Muscle layer of duodenum (tissue), 2 donors: Measurements from ENCODE around the gene ARMC12.

Experiments used
- H3K27ac ChIP-seq: one replicate; pipeline ENCODE4 v1.7.0; 2013; ENCODE audit warnings: mild to moderate bottlenecking, low read length
- H3K27me3 ChIP-seq: one replicate; pipeline ENCODE4 v1.7.0; 2013; ENCODE audit warnings: low read depth, mild to moderate bottlenecking, control low read depth, low read length
- H3K36me3 ChIP-seq, 2 donors: one replicate each; pipeline ENCODE4 v1.7.0; 2013; ENCODE audit warnings: low read length in 2 of 2, control low read depth in 1 of 2, mild to moderate bottlenecking in 1 of 2; ENCODE audit not compliant: insufficient read depth in 2 of 2, control insufficient read depth in 1 of 2
- H3K4me1 ChIP-seq, 2 donors: one replicate each; pipeline ENCODE4 v1.7.0; 2013; ENCODE audit warnings: low read length in 2 of 2, mild to moderate bottlenecking in 2 of 2, control low read depth in 1 of 2, moderate library complexity in 1 of 2; ENCODE audit not compliant: insufficient read depth in 2 of 2, control insufficient read depth in 1 of 2
- H3K4me3 ChIP-seq, 2 donors: one replicate each; pipeline ENCODE4 v1.7.0; 2013; ENCODE audit warnings: low read length in 2 of 2, low read depth in 1 of 2, mild to moderate bottlenecking in 1 of 2
- H3K9me3 ChIP-seq, 2 donors: one replicate each; pipeline ENCODE4 v1.7.0; 2013; ENCODE audit warnings: low read length in 2 of 2, control low read depth in 1 of 2, mild to moderate bottlenecking in 1 of 2; ENCODE audit not compliant: control insufficient read depth in 1 of 2
- donor health status: healthy.

Gene ARMC12

DNA sequence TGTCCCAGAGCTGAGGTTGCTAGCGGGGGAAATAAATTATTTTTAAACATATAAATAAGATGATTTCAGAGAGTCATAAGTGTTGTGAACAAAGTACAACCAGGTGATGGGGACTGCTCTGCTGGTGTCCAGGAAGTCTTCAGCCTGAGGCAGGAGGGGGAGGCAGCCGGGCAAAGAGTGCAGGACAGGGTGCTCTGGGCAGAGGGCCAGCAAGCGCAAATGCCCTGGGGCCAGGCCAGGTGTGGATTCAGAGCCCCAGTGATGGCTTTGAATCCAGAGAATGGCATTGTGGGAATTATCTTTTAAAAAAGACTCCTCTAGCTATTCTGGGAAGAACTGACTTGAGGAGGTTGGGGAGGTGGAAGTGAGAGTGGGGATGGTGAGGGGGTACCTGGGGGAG is 45.6 kb downstream of the ARMC12 start:
- Histone ChIP-seq H3K27me3 (peaks cover 14% of the 10 kb centered on the region), H3K36me3 (no peaks in the 10 kb centered on the region), H3K4me1 (no peaks in the 10 kb centered on the region), H3K9me3 (no peaks in the 10 kb centered on the region), H3K4me3 (no peak overlapping the region), H3K27ac (no peak overlapping the region)

DNA sequence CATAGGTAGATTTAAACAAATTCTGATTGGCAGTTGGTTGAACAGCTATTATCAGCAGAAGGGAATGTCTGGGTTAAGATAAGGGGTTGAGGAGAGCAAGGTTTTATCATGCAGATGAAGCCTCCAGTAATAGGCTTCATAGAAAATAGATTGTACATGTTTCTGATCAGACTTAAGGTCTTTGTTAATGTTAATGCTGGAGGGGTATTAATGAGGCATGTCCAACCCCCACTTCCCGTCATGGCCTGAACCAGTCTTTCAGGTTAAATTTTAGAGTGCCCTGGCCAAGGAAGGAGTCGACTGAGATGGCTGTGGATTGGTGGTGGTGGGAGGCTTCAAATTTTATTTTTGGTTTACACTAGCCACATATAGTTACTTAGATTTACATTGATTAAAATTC is 47.4 kb downstream of the ARMC12 start:
- no peaks in the 10 kb centered on the region for H3K36me3 ChIP-seq
- no peak overlapping the region for H3K27ac ChIP-seq
- H3K27me3 ChIP-seq, result peaks cover 26% of the 10 kb centered on the region
- no peaks in the 10 kb centered on the region for H3K9me3 ChIP-seq
- H3K4me3 ChIP-seq, result no peak overlapping the region
- H3K4me1 ChIP-seq, result no peaks in the 10 kb centered on the region

DNA sequence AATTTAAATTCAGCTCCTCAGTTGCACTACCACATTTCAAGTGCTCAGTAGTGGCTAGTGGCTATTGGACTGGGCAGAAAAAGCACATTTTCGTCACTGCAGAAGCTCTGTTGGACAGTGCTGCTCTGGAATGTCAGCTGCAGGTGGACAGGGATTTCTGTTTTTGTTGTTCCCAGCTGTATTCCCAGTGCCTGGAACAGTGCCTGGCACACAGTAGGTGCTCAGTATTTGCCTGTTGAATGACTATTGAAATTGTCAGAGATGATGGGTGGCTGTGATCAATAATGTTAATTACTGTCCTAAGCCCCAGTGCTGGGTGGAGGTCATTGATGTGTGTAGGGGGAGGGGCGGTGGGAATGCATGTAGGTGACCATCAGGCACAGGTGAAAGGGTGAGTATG is 49.4 kb downstream of the ARMC12 start:
- H3K27ac ChIP-seq, result no peak overlapping the region
- no peaks in the 10 kb centered on the region for H3K36me3 ChIP-seq
- no peak overlapping the region for H3K4me3 ChIP-seq
- peaks cover 22% of the 10 kb centered on the region for H3K27me3 ChIP-seq
- no peaks in the 10 kb centered on the region for H3K4me1 ChIP-seq
- no peaks in the 10 kb centered on the region for H3K9me3 ChIP-seq

DNA sequence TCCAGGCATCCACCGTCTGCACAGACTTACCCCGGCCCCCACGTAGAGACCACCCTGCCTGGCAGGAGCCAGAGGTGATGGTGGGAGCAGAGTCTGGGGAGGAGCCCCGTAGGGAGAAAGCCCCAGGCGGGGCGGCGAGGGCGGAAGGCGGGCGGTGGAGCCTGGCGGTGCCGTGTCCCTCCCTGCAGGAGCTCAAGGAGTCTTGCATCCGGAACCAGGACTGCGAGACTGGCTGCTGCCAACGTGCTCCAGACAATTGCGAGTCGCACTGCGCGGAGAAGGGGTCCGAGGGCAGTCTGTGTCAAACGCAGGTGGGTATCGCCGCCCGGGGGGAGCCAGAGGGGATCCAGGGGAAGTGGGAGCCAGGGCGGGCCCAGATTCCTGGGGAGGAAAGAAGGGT is 50.0 kb downstream of the ARMC12 start:
- no peaks in the 10 kb centered on the region for H3K36me3 ChIP-seq
- H3K4me3 ChIP-seq, result no peak overlapping the region
- H3K4me1 ChIP-seq, result no peaks in the 10 kb centered on the region
- H3K9me3 ChIP-seq, result no peaks in the 10 kb centered on the region
- no peak overlapping the region for H3K27ac ChIP-seq
- peaks cover 22% of the 10 kb centered on the region for H3K27me3 ChIP-seq

DNA sequence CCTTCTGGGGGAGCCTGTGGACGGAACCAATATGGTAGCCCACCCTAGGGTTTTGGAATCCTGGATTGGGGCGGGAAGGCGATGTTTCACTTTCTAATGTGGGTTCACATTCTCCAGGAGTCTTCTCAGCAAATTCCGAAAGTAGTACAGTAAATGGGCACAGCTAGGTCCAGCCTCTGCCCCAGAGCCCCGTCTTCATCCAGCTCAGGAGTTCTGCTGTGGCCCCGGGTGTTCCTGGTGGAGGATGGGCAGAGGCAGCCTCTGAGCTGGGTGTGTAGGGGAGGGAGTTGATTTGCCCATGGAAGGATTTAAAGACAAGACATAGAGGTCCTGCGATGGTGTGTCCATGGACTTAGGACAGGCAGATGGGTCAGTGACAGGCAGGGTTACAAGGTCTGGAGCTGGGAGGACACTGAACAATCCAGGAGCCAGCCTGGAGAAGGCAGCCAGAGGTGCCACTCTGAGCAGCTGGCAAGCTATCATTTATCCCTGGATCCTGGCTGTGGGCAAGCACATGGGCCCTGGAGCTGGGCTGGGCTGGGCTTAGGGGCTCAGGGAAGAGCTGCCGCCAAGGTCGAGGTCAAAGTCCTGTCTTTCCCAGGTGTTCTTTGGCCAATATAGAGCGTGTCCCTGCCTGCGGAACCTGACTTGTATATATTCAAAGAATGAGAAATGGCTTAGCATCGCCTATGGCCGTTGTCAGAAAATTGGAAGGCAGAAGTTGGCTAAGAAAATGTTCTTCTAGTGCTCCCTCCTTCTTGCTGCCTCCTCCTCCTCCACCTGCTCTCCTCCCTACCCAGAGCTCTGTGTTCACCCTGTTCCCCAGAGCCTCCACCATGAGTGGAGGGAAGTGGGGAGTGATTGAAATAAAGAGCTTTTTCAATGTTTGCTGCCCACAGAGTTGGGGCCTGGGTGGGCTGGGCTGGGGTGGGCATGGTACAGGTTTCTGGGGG is 50.7 kb downstream of the ARMC12 start:
- peaks cover 22% of the 10 kb centered on the region for H3K27me3 ChIP-seq
- no peak overlapping the region for H3K27ac ChIP-seq
- H3K9me3 ChIP-seq, result no peaks in the 10 kb centered on the region
- H3K4me3 ChIP-seq, result no peak overlapping the region
- H3K36me3 ChIP-seq, result no peaks in the 10 kb centered on the region
- H3K4me1 ChIP-seq, result no peaks in the 10 kb centered on the region

DNA sequence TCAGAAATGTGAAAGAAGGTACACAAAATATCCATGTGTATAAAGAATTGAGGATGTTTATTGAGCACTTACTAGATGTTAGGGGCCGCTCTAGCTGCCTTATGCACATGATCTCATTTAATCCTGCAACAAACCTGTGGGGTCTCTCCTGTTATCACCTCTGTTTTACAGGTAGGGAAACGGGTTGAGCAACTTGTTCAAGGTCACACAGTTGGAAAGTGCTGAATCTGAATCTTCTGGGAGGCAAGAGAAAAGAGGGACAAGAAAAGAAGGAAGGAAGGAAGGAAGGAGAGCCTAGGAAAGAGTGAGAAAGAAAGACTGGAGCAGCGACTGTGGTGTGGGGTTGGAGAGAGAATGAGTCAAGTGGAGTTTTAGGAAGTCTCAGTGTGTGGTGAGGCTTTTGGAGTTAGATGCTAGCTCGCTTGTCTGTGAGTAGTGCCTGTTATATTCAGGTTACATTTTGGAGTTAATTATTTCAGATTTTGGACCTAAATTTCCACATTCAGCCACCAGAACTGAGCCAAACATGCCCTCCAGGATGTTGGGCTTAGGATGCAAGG is 51.7 kb downstream of the ARMC12 start:
- Histone ChIP-seq H3K27ac (no peak overlapping the region), H3K4me1 (no peaks in the 10 kb centered on the region), H3K27me3 (peaks cover 22% of the 10 kb centered on the region), H3K4me3 (no peak overlapping the region), H3K9me3 (no peaks in the 10 kb centered on the region), H3K36me3 (no peaks in the 10 kb centered on the region)

DNA sequence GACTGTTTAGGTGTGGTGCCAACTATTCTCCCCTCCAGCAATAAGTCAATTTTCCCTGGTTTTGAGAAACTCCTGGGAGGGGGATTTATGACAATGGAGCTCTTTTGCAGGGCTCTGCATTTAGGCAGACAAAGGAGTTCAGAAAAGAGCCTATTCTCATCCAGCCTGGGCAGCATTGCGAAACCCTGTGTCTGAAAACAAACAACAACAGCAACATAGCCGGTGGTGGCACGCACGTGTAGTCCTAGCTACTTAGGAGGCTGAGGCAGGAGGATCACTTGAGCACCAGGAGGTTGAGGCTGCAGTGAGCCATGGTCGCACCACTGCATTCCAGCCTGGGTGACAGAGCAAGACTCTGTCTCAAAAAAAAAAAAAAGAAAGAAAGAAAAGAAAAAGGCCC is 53.9 kb downstream of the ARMC12 start:
- Histone ChIP-seq H3K36me3 (no peaks in the 10 kb centered on the region), H3K9me3 (no peaks in the 10 kb centered on the region), H3K27me3 (peaks cover 22% of the 10 kb centered on the region), H3K4me3 (no peak overlapping the region), H3K27ac (no peak overlapping the region), H3K4me1 (no peaks in the 10 kb centered on the region)

DNA sequence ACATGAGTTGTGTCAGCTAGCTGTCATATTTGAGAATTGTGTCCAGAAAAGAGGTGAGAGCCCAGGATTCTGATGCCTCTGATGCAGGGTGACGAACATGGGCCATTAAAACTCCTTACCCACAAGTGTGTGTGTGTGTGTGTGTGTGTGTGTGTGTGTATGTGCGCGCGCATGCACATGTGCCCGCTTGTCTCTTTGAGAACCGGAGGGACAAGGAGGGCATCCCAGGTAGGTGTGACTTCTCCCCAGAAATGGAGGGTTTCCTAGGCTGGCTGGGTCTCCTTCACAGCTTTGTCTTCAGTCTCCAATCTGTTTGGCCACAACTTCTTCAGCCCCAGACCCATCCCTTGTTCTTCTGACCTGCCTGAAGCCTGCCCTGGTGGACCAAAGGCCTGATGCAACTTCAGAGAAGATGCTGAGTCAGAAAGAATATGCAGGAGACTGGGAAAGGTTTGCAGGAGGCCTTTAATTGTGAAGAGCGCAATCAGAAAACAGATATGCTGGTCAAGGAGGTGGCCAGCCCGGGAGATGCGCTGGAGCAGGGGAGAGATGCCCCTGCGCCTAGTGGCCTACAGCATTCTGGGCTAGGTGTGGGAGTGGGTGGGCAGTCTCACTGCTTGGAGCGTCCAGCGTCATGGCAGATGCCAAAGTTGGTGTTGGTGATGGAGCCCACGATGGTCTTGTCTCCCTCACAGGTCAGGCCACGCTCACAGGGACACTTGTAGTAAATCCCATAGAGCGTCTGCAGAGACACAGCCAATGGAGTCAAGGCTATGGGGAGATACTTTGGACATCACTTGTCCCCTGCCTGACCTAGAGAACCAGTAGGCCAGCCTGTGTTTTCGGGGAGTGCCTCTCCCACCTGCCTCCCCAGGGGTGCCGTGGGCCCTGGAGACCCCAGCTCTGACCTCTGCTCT is 58.0 kb downstream of the ARMC12 start:
- no peak overlapping the region for H3K27ac ChIP-seq
- H3K4me3 ChIP-seq, result no peak overlapping the region
- no peaks in the 10 kb centered on the region for H3K36me3 ChIP-seq
- no peaks in the 10 kb centered on the region for H3K9me3 ChIP-seq
- H3K4me1 ChIP-seq, result no peaks in the 10 kb centered on the region
- no peaks in the 10 kb centered on the region for H3K27me3 ChIP-seq

DNA sequence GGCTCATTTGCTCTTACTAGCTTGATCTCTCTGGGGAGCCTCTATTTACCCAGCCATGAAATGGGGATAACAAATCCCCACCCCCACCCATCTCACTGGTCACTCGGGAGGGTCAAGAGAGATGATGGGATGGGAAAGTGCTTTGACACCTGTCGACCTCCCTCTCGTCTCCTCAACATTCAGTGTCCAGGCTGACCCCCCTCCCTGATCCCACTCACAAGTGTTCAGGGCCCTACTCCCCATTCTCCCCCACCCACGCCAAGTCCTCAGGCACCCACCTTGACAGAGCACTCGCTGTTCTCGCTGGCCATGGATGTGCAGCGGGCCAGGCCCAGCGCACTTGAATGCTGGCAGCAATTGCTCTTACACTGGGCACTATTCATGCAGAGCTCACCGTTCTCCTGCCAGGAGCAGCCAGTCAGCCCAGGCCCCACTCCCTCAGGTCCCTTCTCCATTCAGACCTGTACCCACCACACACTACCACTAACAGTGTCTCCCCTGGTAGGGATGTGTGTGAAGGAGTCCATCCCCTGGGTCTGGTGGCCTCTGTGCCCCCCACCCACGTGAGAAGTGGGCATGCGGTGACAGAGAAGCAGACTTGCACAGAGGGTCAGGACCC is 58.7 kb downstream of the ARMC12 start:
- Histone ChIP-seq H3K4me3 (no peak overlapping the region), H3K27ac (no peak overlapping the region), H3K36me3 (no peaks in the 10 kb centered on the region), H3K27me3 (no peaks in the 10 kb centered on the region), H3K9me3 (no peaks in the 10 kb centered on the region), H3K4me1 (no peaks in the 10 kb centered on the region)

DNA sequence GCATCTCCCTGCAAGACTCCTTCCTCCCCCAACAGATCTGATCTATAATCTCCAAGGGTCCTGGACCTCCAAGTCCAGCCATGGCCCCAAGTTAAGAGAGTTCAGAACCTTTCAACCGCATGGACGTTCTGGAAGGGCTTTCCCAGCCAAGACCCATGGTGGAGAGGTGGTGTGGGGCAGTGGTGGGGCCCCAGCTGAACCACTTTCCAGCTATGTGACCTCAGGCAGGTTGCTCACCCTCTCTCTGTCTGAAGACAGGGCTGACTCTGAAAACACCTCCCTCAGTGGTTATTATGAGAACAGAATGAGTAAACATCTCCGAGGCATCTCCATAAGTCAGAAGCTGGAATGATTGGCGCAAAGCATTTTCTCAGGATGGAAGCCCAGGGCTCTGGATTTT is 59.4 kb downstream of the ARMC12 start:
- Histone ChIP-seq H3K4me1 (no peaks in the 10 kb centered on the region), H3K9me3 (no peaks in the 10 kb centered on the region), H3K36me3 (no peaks in the 10 kb centered on the region), H3K4me3 (no peak overlapping the region), H3K27ac (no peak overlapping the region), H3K27me3 (no peaks in the 10 kb centered on the region)
